ENCODE measurements around the gene CDK17.
"Not testable (repeated sequence)": the region's sequence is repeated elsewhere in the genome, so short reads cannot be mapped to it uniquely, and the experiment has no call there.

The CDK17 gene

GRCh38 chr12:96404696-96405095, 4.5 kb upstream of the CDK17 start:
- no peak for DNase-seq (ENCODE audit: low read depth)
- TF ChIP-seq CTCF (IDR thresholded peaks at IDR 0.05; ENCODE audit: low read depth, low read length, missing control alignments) = no peak
- H3K4me3 ChIP-seq (ENCODE audit: low read depth, low read length) = no peak overlapping the region

GRCh38 chr12:96403870-96404269, 3.6 kb upstream of the CDK17 start:
- no peak overlapping the region for H3K4me3 ChIP-seq (ENCODE audit: low read depth, low read length)
- no peak for DNase-seq (ENCODE audit: low read depth)
- TF ChIP-seq CTCF (IDR thresholded peaks at IDR 0.05; ENCODE audit: low read depth, low read length, missing control alignments) = no peak

- H3K4me3 ChIP-seq (ENCODE audit: low read depth, low read length); DNase-seq (ENCODE audit: low read depth): not testable (repeated sequence)
Observed at GRCh38 chr12:96402522-96402921, 2.3 kb upstream of the CDK17 start.

DNA sequence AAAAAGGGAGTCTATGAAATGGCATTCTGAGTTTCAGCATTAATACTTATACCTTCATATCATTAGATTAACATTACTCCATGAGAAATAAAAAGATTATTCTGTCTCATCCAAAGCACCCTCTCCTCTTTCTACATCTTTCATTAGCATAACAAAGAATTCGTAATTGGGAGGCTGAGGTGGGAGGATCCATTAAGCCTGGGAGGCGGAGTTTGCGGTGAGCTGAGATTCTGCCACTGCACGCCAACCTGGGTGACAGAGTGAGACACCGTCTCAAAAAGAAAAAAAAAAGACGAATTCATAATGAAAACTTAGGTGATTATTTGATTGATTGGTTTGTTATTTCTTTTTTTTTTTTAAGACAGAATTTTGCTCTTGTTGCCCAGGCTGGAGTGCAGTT, 1.8 kb upstream of the CDK17 start:
- no peak for TF ChIP-seq CTCF (IDR thresholded peaks at IDR 0.05; ENCODE audit: low read depth, low read length, missing control alignments)
- no peak overlapping the region for H3K4me3 ChIP-seq (ENCODE audit: low read depth, low read length)
- DNase-seq (ENCODE audit: low read depth) = no peak

GRCh38 chr12:96401076-96401871, 1.0 kb upstream of the CDK17 start:
- no peak for DNase-seq (ENCODE audit: low read depth)
- peak; percentile 43 for TF ChIP-seq CTCF (IDR thresholded peaks at IDR 0.05; ENCODE audit: low read depth, low read length, missing control alignments)
- peak overlapping the region; percentile 87 for H3K4me3 ChIP-seq (ENCODE audit: low read depth, low read length)

DNA sequence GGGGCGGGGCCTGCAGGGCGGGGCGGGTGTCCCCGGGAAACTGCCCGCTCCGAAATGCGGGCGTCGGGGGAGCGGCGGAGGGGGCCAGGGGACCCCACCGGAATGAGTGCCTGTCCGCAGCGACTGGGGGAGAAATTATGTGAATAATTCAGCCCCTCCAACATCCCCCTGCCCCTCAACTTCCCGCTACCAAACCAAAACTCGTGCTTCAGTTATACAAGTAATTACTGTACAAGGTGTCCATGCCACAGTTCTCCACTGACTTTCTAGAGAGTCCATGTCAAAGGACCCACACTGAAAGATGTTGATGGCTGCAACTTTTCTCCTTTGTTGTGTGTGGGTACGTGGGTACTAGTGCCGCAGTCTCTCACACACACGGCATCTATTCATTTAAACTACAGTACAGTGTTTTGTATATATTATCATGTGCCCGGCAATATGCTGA, 414 bp upstream of the CDK17 start:
- no peak for TF ChIP-seq CTCF (IDR thresholded peaks at IDR 0.05; ENCODE audit: low read depth, low read length, missing control alignments)
- no peak for DNase-seq (ENCODE audit: low read depth)

GRCh38 chr12:96399120-96399918, 920 bp downstream of the CDK17 start:
- DNase-seq (ENCODE audit: low read depth) = no peak
- peak; percentile 38 for TF ChIP-seq CTCF (IDR thresholded peaks at IDR 0.05; ENCODE audit: low read depth, low read length, missing control alignments)

More for the DNA sequence above, 414 bp upstream of the CDK17 start:
- H3K4me3 ChIP-seq (ENCODE audit: low read depth, low read length) = peak overlapping the region; percentile 87

More at GRCh38 chr12:96399120-96399918, 920 bp downstream of the CDK17 start:
- H3K4me3 ChIP-seq (ENCODE audit: low read depth, low read length) = peak overlapping the region; percentile 100
